GM12878 (cell line): ENCODE measurements around the gene CMA1. TPM values are rescaled to one million over a fixed set of nuclear protein-coding genes. Genes with fewer than 3 reads are reported as not detected.

Experiments
- ATAC-seq: fragments of 200-7000 bp; cut with Tn5 transposase; 3 replicates; pipeline ENCODE4 v1.9.1; 2020; ENCODE audit warnings: mild to moderate bottlenecking, moderate library complexity
- BruUV-seq: library from RNA; stranded (reverse); fragments of 400-500 nt; replicated peaks from 2 replicates; lab custom pipeline; 2021; lab: Mats Ljungman, UMichigan
- CTCF ChIA-PET: fragments of 300-600 bp; sonication (Branson Sonifier 250); formaldehyde crosslinking; extraction: SDS; loops from one replicate; lab custom pipeline; 2021; ENCODE audit warnings: inconsistent platforms; lab: Yijun Ruan, JAX
- POLR2A ChIA-PET: fragments of 350-600 bp; formaldehyde crosslinking; extraction: SDS; loops from one replicate; lab custom pipeline; 2021; ENCODE audit warnings: inconsistent platforms; lab: Charles Lee
- RAD21 ChIA-PET: fragments of 300-600 bp; sonication (Branson Sonifier 250); formaldehyde crosslinking; loops from one replicate; lab custom pipeline; 2023; ENCODE audit warnings: antibody characterized with exemption; ENCODE audit not compliant: unreplicated experiment; lab: Charles Lee
- SMC1A ChIA-PET: fragments of 300-600 bp; sonication (Branson Sonifier 250); formaldehyde crosslinking; loops from one replicate; lab custom pipeline; 2023; ENCODE audit not compliant: unreplicated experiment, uncharacterized antibody; lab: Charles Lee
- DNase-seq: peaks from one replicate; pipeline ENCODE4 v3.0.0-alpha.2; 2011; ENCODE audit warnings: low read depth, low spot score
- FAIRE-seq: peaks from 3 replicates; lab custom pipeline; 2011; peaks lifted over from hg19 to GRCh38; lab: Jason Lieb, UNC
- H2AFZ ChIP-seq: 2 replicates; pipeline ENCODE4 v1.6.0; 2011; ENCODE audit warnings: low read depth, low read length, control low read depth; ENCODE audit not compliant: control insufficient read depth
- H3K27ac ChIP-seq: 2 replicates; pipeline ENCODE4 v1.5.1; 2011; ENCODE audit warnings: control low read depth; ENCODE audit not compliant: control insufficient read depth, insufficient read depth
- H3K27me3 ChIP-seq, 2 experiments: replicated peaks in 1 of 2; 2 replicates each; pipeline versions ENCODE4 v1.6.0 to v1.6.1; 2011; ENCODE audit warnings: low read length in 1 of 2; ENCODE audit not compliant: control insufficient read depth in 2 of 2, insufficient read depth in 2 of 2
- H3K36me3 ChIP-seq, 2 experiments: 2 replicates each; pipeline ENCODE4 v1.5.1; 2011; ENCODE audit warnings: low read length in 1 of 2; ENCODE audit not compliant: control insufficient read depth in 2 of 2, insufficient read depth in 2 of 2
- H3K4me1 ChIP-seq: 2 replicates; pipeline ENCODE4 v1.6.1; 2011; ENCODE audit warnings: mild to moderate bottlenecking, low read length, moderate library complexity, mixed read lengths; ENCODE audit not compliant: control insufficient read depth, insufficient read depth
- H3K4me2 ChIP-seq: 2 replicates; pipeline ENCODE4 v1.6.0; 2011; ENCODE audit warnings: control low read depth; ENCODE audit not compliant: control insufficient read depth, insufficient read depth
- H3K4me3 ChIP-seq: fragments of 200-600 bp; sonication (generic); 2 replicates; pipeline ENCODE4 v1.5.1; 2016
- H3K79me2 ChIP-seq: 2 replicates; pipeline ENCODE4 v1.6.0; 2011; ENCODE audit warnings: low read length; ENCODE audit not compliant: control insufficient read depth, insufficient read depth
- H3K9ac ChIP-seq: 2 replicates; pipeline ENCODE4 v1.8.0; 2011; ENCODE audit warnings: low read length, control low read depth, mixed read lengths; ENCODE audit not compliant: control insufficient read depth, insufficient read depth
- H3K9me3 ChIP-seq: replicated peaks from 3 replicates; pipeline ENCODE4 v1.5.1; 2011; ENCODE audit warnings: mild to moderate bottlenecking, low read length; ENCODE audit not compliant: control insufficient read depth, insufficient read depth
- H4K20me1 ChIP-seq: 2 replicates; pipeline ENCODE4 v1.6.0; 2011; ENCODE audit not compliant: control insufficient read depth, insufficient read depth
- BRCA1 ChIP-seq: IDR thresholded peaks from 2 replicates; pipeline ENCODE4 v1.6.1; 2011; ENCODE audit warnings: low read depth, low read length, improper control_type of control experiment
- CEBPB ChIP-seq, 2 experiments: fragments of 150-350 bp in 1 of 2; IDR thresholded peaks; 2 replicates each; pipeline ENCODE4 v1.6.1; 2012 to 2014; ENCODE audit warnings: low read depth in 2 of 2, low read length in 2 of 2, borderline replicate concordance in 1 of 2, inconsistent platforms in 1 of 2
- FOXK2 ChIP-seq: fragments of 450-650 bp; IDR thresholded peaks from 2 replicates; pipeline ENCODE4 v1.6.1; 2017; ENCODE audit warnings: mild to moderate bottlenecking, moderate library complexity
- GATAD2B ChIP-seq: fragments of 450-650 bp; conservative IDR thresholded peaks from 2 replicates; pipeline ENCODE4 v1.6.1; 2017; ENCODE audit warnings: low read depth, mild to moderate bottlenecking, moderate library complexity
- HCFC1 ChIP-seq: fragments of 150-350 bp; IDR thresholded peaks from 2 replicates; pipeline ENCODE4 v1.6.1; 2014; ENCODE audit warnings: low read length
- HDAC6 ChIP-seq: fragments of 200-600 bp; sonication (generic); IDR thresholded peaks from one replicate; pipeline ENCODE4 v1.8.0; 2017; ENCODE audit warnings: antibody characterized with exemption; ENCODE audit not compliant: unreplicated experiment
- NR2F1 ChIP-seq: fragments of 450-650 bp; conservative IDR thresholded peaks from 2 replicates; pipeline ENCODE4 v1.6.1; 2017; ENCODE audit warnings: mild to moderate bottlenecking
- POLR2AphosphoS5 ChIP-seq: IDR thresholded peaks from 2 replicates; pipeline ENCODE4 v1.6.1; 2011; ENCODE audit warnings: mild to moderate bottlenecking, low read length, inconsistent platforms
- SRF ChIP-seq, 2 experiments: IDR thresholded peaks; 2 replicates each; pipeline ENCODE4 v1.6.1; 2011; ENCODE audit warnings: low read depth in 2 of 2, low read length in 2 of 2, mild to moderate bottlenecking in 1 of 2, moderate library complexity in 1 of 2
- TAF1 ChIP-seq: IDR thresholded peaks from 2 replicates; pipeline ENCODE4 v1.6.1; 2011; ENCODE audit warnings: mild to moderate bottlenecking, low read depth, low read length, borderline replicate concordance
- WRNIP1 ChIP-seq: IDR thresholded peaks from 2 replicates; pipeline ENCODE4 v1.6.1; 2011; ENCODE audit warnings: low read depth, low read length, improper control_type of control experiment, borderline replicate concordance
- ZNF217 ChIP-seq: fragments of 450-650 bp; IDR thresholded peaks from 2 replicates; pipeline ENCODE4 v1.6.1; 2017; ENCODE audit warnings: antibody characterized with exemption, mild to moderate bottlenecking
- in situ Hi-C: fragments of 300-500 bp; cut with MboI; formaldehyde crosslinking; loops from 9 replicates; pipeline ENCODE4 v1.14.3; 2018; ENCODE audit warnings: mixed read lengths
- intact Hi-C: fragments of 100-400 bp; cut with micrococcal nuclease; formaldehyde crosslinking; loops from one replicate; pipeline ENCODE4 v1.14.2; 2022; ENCODE audit not compliant: unreplicated experiment
- polyA plus RNA-seq, 11 experiments: library from polyadenylated mRNA; depleted of rRNA in 4 of 11; unstranded in 6 of 11; stranded (reverse) in 5 of 11; fragments of >200 nt; fragmentation: Nextera tagmentation in 4 of 11; fragmentation: Illumina TruSeq in 1 of 11; extraction: Ambion mirVana in 4 of 11; extraction: Trizol in 1 of 11; gene quantifications; 1 replicate in 1 of 11; 2 replicates in 10 of 11; pipeline versions ENCODE4 v1.2.1 to v1.2.3, GENCODE V29; 2011 to 2016; ENCODE audit warnings: inconsistent platforms in 2 of 11, missing spikeins in 2 of 11, low read depth in 1 of 11
- total RNA-seq, 4 experiments: library from RNA; depleted of rRNA in 3 of 4; stranded (reverse); fragments of >200 nt in 3 of 4; fragmentation: Illumina TruSeq in 1 of 4; extraction: Trizol in 1 of 4; gene quantifications; 2 replicates each; pipeline versions ENCODE4 v1.2.1 to v1.2.3, GENCODE V29; 2013 to 2021
- TF ChIP-seq, protein P1 (sequence below): fragments of 450-650 bp; IDR thresholded peaks from 2 replicates; pipeline ENCODE4 v1.6.1; 2017; ENCODE audit warnings: mild to moderate bottlenecking, moderate library complexity
- TF ChIP-seq, protein P2 (sequence below): IDR thresholded peaks from 2 replicates; pipeline ENCODE4 v1.6.1; 2011; ENCODE audit warnings: low read depth, low read length, improper control_type of control experiment, borderline replicate concordance
- TF ChIP-seq, protein P3 (sequence below): fragments of 450-650 bp; IDR thresholded peaks from 2 replicates; pipeline ENCODE4 v1.6.1; 2017; ENCODE audit warnings: low read depth, mild to moderate bottlenecking, moderate library complexity

CMA1 gene
- total and polyA plus RNA-seq, 10 of the 15 experiments (the other 5 are each of a cell fraction or from before 2014, with no cell fraction given): not detected

DNA sequence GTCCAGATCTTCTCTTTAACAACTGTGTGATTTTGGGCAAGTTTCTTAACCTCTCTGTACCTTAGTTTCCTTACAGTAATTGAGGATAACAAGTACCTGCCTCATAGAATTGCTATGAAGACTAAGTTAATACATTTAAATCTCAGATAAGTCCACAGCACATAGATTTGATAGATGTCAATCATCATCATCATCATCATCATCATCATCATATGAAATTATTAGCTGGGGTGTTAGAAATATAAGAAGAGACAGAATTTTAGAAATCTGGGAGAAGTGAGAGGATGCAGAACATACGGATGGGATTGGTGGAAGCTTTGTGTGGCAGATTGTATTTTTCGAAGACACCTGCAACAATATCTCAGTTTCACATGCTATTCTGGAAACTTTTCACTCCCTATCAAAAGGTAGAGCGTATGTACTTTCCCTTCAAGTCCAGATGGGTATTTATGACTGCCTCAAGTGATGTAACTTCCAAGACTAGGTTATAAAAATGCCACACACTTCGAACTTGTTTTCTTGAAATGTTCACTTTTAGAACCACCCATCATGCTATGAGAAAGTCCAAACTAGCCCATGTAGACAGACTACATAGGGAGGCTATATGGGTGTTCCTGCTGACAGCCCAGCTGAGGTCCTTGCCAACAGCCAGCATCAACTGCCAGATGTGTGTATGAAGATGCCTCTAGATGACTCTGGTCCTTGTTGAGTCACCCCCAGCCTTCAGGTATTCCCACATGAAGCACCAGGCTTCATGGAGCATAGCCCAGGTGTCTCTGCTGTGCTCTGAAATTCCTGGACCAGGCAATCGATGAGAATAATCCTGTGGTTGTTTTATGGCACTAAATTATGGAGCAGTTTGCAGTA lies 44.8 kb downstream of the CMA1 start (continued):
- no peak for TF ChIP-seq WRNIP1
- no peak for TF ChIP-seq TAF1
- no peak for TF ChIP-seq HCFC1
- TF ChIP-seq, protein P1, sequence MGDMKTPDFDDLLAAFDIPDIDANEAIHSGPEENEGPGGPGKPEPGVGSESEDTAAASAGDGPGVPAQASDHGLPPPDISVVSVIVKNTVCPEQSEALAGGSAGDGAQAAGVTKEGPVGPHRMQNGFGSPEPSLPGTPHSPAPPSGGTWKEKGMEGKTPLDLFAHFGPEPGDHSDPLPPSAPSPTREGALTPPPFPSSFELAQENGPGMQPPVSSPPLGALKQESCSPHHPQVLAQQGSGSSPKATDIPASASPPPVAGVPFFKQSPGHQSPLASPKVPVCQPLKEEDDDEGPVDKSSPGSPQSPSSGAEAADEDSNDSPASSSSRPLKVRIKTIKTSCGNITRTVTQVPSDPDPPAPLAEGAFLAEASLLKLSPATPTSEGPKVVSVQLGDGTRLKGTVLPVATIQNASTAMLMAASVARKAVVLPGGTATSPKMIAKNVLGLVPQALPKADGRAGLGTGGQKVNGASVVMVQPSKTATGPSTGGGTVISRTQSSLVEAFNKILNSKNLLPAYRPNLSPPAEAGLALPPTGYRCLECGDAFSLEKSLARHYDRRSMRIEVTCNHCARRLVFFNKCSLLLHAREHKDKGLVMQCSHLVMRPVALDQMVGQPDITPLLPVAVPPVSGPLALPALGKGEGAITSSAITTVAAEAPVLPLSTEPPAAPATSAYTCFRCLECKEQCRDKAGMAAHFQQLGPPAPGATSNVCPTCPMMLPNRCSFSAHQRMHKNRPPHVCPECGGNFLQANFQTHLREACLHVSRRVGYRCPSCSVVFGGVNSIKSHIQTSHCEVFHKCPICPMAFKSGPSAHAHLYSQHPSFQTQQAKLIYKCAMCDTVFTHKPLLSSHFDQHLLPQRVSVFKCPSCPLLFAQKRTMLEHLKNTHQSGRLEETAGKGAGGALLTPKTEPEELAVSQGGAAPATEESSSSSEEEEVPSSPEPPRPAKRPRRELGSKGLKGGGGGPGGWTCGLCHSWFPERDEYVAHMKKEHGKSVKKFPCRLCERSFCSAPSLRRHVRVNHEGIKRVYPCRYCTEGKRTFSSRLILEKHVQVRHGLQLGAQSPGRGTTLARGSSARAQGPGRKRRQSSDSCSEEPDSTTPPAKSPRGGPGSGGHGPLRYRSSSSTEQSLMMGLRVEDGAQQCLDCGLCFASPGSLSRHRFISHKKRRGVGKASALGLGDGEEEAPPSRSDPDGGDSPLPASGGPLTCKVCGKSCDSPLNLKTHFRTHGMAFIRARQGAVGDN: no peak
- no peak for TF ChIP-seq POLR2AphosphoS5
- no peak for TF ChIP-seq NR2F1
- TF ChIP-seq FOXK2: no peak

DNA sequence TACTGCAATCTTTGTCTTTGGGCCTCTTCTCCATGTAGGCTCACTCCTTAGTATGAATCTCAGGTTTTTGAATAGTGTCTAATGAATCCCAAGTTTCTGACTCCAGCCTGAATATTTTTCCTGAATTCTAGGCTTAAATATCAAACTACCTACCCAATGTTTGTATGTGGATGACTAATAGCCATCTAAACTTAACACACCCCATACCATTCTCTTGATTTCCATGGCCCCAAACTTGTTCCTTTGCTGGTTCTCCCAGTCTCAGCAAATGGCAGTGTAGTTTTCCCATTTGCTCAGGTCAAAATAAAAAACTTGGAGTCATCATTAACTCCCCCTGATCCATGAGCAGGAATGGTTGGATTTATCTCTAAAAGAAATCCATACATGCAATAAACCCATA lies 46.7 kb downstream of the CMA1 start:
- POLR2A ChIA-PET: no interaction called here
- SMC1A ChIA-PET: interaction anchor here (0.7 kb wide), 1 partner anchor 9 kb away, joined by 3 read pairs; no protein-coding TSS in a partner anchor
- no peak overlapping the region for H2AFZ ChIP-seq
- H3K9me3 ChIP-seq: no peaks in the 10 kb centered on the region
- H3K4me1 ChIP-seq: peaks cover 7% of the 10 kb centered on the region
- ATAC-seq (no peak), DNase-seq (no peak), FAIRE-seq (no peak)
- in situ Hi-C loops: loop anchor here (5.0 kb wide), 1 partner anchor 51 kb away; no protein-coding TSS in a partner anchor
- no peak overlapping the region for H3K9ac ChIP-seq
- H3K4me3 ChIP-seq: no peak overlapping the region
- H3K79me2 ChIP-seq: no peaks in the 10 kb centered on the region
- H3K27ac ChIP-seq: no peak overlapping the region
- no peaks in the 10 kb centered on the region for H3K27me3 ChIP-seq
- H3K36me3 ChIP-seq: no peaks in the 10 kb centered on the region
- H4K20me1 ChIP-seq: no peaks in the 10 kb centered on the region
- BruUV-seq: no TSS peak
- RAD21 ChIA-PET: no interaction called here
- no peak overlapping the region for H3K4me2 ChIP-seq
- CTCF ChIA-PET: no interaction called here
- intact Hi-C loops: no loop called here
- TF ChIP-seq GATAD2B: no peak
- TF ChIP-seq, protein P2, sequence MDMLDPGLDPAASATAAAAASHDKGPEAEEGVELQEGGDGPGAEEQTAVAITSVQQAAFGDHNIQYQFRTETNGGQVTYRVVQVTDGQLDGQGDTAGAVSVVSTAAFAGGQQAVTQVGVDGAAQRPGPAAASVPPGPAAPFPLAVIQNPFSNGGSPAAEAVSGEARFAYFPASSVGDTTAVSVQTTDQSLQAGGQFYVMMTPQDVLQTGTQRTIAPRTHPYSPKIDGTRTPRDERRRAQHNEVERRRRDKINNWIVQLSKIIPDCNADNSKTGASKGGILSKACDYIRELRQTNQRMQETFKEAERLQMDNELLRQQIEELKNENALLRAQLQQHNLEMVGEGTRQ: no peak
- TF ChIP-seq CEBPB (IDR thresholded peaks at IDR 0.05; ENCODE audit: borderline replicate concordance in 1 of 2, low read depth in 2 of 2, low read length in 2 of 2): no peak
- TF ChIP-seq SRF (IDR thresholded peaks at IDR 0.05; ENCODE audit: low read depth in 2 of 2, low read length in 2 of 2): no peak
- no peak for TF ChIP-seq BRCA1
- no peak for TF ChIP-seq ZNF217
- TF ChIP-seq, protein P3, sequence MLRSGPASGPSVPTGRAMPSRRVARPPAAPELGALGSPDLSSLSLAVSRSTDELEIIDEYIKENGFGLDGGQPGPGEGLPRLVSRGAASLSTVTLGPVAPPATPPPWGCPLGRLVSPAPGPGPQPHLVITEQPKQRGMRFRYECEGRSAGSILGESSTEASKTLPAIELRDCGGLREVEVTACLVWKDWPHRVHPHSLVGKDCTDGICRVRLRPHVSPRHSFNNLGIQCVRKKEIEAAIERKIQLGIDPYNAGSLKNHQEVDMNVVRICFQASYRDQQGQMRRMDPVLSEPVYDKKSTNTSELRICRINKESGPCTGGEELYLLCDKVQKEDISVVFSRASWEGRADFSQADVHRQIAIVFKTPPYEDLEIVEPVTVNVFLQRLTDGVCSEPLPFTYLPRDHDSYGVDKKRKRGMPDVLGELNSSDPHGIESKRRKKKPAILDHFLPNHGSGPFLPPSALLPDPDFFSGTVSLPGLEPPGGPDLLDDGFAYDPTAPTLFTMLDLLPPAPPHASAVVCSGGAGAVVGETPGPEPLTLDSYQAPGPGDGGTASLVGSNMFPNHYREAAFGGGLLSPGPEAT: no peak
- TF ChIP-seq HDAC6: no peak
